ENCODE data around the gene LIPE.
A peak's percentile ranks its signal among the peaks of the same experiment; 100 is the strongest.

Gene LIPE

GRCh38 chr19:42433503-42434260 is 6.5 kb upstream of the LIPE start:
- DNase-seq (ENCODE audit: insufficient read length, low spot score) = no peak
- FAIRE-seq = peak; percentile 28
- TF ChIP-seq POLR2A (IDR thresholded peaks at IDR 0.05; ENCODE audit: low read depth, low read length) (no peak), PAX5 (IDR thresholded peaks at IDR 0.05; ENCODE audit: insufficient read depth, low read length, severe bottlenecking) (no peak), POLR2AphosphoS5 (IDR thresholded peaks at IDR 0.05; ENCODE audit: low read depth, low read length) (no peak), SPI1 (IDR thresholded peaks at IDR 0.05; ENCODE audit: low read depth, low read length) (no peak), POU2F2 (IDR thresholded peaks at IDR 0.05; ENCODE audit: low read depth, low read length) (no peak), TAF1 (IDR thresholded peaks at IDR 0.05; ENCODE audit: low read depth, low read length) (no peak)

DNA sequence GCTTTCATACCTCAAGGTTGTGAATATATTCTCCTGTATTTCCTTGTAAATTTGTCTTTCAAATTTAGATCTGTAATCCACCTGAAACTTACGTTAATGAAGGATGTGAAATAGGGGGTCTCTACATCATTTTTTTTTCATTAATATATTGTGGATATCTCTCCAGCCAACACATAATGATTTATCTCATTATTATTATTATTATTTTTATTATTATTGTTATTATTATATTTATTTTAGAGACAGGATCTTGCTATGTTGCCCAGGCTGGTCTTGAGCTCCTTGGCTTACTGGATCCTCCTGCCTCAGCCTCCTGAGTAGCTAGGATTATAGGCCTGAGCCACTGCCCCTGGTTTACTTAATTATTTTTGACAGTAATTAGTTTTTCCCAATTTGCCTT is 4.3 kb upstream of the LIPE start:
- TF ChIP-seq SPI1 (IDR thresholded peaks at IDR 0.05; ENCODE audit: low read depth, low read length) (no peak), POLR2A (IDR thresholded peaks at IDR 0.05; ENCODE audit: low read depth, low read length) (no peak), TAF1 (IDR thresholded peaks at IDR 0.05; ENCODE audit: low read depth, low read length) (no peak), PAX5 (IDR thresholded peaks at IDR 0.05; ENCODE audit: insufficient read depth, low read length, severe bottlenecking) (no peak), POU2F2 (IDR thresholded peaks at IDR 0.05; ENCODE audit: low read depth, low read length) (no peak), POLR2AphosphoS5 (IDR thresholded peaks at IDR 0.05; ENCODE audit: low read depth, low read length) (no peak)
- DNase-seq (ENCODE audit: insufficient read length, low spot score) = no peak
- FAIRE-seq = no peak

GRCh38 chr19:42428676-42429075 is 1.5 kb upstream of the LIPE start:
- no peak for FAIRE-seq

GRCh38 chr19:42426643-42427042 is 545 bp downstream of the LIPE start:
- TF ChIP-seq POLR2AphosphoS5 (IDR thresholded peaks at IDR 0.05; ENCODE audit: low read depth, low read length) (no peak), POLR2A (IDR thresholded peaks at IDR 0.05; ENCODE audit: low read depth, low read length) (no peak), TAF1 (IDR thresholded peaks at IDR 0.05; ENCODE audit: low read depth, low read length) (no peak), PAX5 (IDR thresholded peaks at IDR 0.05; ENCODE audit: insufficient read depth, low read length, severe bottlenecking) (no peak), POU2F2 (IDR thresholded peaks at IDR 0.05; ENCODE audit: low read depth, low read length) (no peak), SPI1 (IDR thresholded peaks at IDR 0.05; ENCODE audit: low read depth, low read length) (no peak)
- DNase-seq (ENCODE audit: insufficient read length, low spot score) = no peak
- FAIRE-seq = no peak

More at GRCh38 chr19:42428676-42429075, 1.5 kb upstream of the LIPE start:
- no peak for TF ChIP-seq POLR2AphosphoS5 (IDR thresholded peaks at IDR 0.05; ENCODE audit: low read depth, low read length)
- no peak for TF ChIP-seq POLR2A (IDR thresholded peaks at IDR 0.05; ENCODE audit: low read depth, low read length)
- TF ChIP-seq TAF1 (IDR thresholded peaks at IDR 0.05; ENCODE audit: low read depth, low read length) = no peak
- TF ChIP-seq POU2F2 (IDR thresholded peaks at IDR 0.05; ENCODE audit: low read depth, low read length) = no peak
- TF ChIP-seq SPI1 (IDR thresholded peaks at IDR 0.05; ENCODE audit: low read depth, low read length) = no peak
- TF ChIP-seq PAX5 (IDR thresholded peaks at IDR 0.05; ENCODE audit: insufficient read depth, low read length, severe bottlenecking) = no peak
- no peak for DNase-seq (ENCODE audit: insufficient read length, low spot score)

DNA sequence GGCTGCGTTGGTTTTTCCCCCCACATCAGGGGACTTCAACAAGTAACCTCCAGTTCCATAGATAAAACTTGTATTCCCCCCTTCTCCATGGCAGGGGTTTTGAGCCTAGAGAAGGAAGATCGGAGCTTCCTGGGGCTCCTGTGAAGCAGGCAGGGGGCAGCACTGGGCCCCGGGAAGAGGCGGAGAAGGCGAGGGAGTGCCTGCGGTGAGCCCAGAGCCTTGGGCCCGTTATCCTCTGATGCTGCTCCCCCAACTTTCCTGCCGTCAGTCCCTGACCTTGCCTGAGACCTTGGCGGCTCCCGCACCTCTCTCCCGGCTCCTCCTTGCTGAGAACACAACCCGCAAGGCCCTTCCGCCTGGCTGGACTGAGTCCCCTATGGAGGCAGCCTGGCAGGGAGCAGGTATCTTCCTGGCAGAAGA is 2.5 kb downstream of the LIPE start:
- FAIRE-seq (no peak), DNase-seq (ENCODE audit: insufficient read length, low spot score) (no peak)
- TF ChIP-seq POLR2A (IDR thresholded peaks at IDR 0.05; ENCODE audit: low read depth, low read length) (no peak), PAX5 (IDR thresholded peaks at IDR 0.05; ENCODE audit: insufficient read depth, low read length, severe bottlenecking) (no peak), SPI1 (IDR thresholded peaks at IDR 0.05; ENCODE audit: low read depth, low read length) (no peak), POU2F2 (IDR thresholded peaks at IDR 0.05; ENCODE audit: low read depth, low read length) (no peak), TAF1 (IDR thresholded peaks at IDR 0.05; ENCODE audit: low read depth, low read length) (no peak), POLR2AphosphoS5 (IDR thresholded peaks at IDR 0.05; ENCODE audit: low read depth, low read length) (no peak)

DNA sequence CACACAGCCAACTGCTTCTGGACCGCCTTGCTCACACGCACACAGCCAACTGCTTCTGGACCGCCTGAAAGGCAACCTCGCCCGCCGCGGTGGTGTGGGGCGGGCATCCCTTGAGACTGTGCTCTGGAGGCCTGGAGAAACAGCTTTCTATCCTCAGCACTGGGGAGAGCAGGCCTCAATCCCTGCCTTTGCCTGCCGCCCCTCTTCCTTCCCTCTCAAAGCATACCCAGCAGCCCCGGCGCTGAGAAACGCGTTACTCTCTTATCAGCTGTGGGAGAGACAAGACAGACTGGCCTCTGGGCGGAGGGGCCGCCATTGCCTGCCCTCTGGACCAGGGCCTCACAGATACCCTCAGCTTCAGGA is 2.9 kb downstream of the LIPE start:
- DNase-seq (ENCODE audit: insufficient read length, low spot score) (no peak), FAIRE-seq (no peak)
- TF ChIP-seq TAF1 (IDR thresholded peaks at IDR 0.05; ENCODE audit: low read depth, low read length) (no peak), POLR2AphosphoS5 (IDR thresholded peaks at IDR 0.05; ENCODE audit: low read depth, low read length) (no peak), PAX5 (IDR thresholded peaks at IDR 0.05; ENCODE audit: insufficient read depth, low read length, severe bottlenecking) (no peak), POU2F2 (IDR thresholded peaks at IDR 0.05; ENCODE audit: low read depth, low read length) (no peak), POLR2A (IDR thresholded peaks at IDR 0.05; ENCODE audit: low read depth, low read length) (no peak), SPI1 (IDR thresholded peaks at IDR 0.05; ENCODE audit: low read depth, low read length) (no peak)

GRCh38 chr19:42423462-42424344 is 3.5 kb downstream of the LIPE start:
- FAIRE-seq = peak; percentile 89
- peak; percentile 93 for DNase-seq (ENCODE audit: insufficient read length, low spot score)
- TF ChIP-seq PAX5 (IDR thresholded peaks at IDR 0.05; ENCODE audit: insufficient read depth, low read length, severe bottlenecking) (no peak), POU2F2 (IDR thresholded peaks at IDR 0.05; ENCODE audit: low read depth, low read length) (no peak), POLR2AphosphoS5 (IDR thresholded peaks at IDR 0.05; ENCODE audit: low read depth, low read length) (0 out of 2 replicates have a peak, but pooled peaks have one; percentile 16), POLR2A (IDR thresholded peaks at IDR 0.05; ENCODE audit: low read depth, low read length) (peak; percentile 44; the same call in 1 of the 2 replicates), TAF1 (IDR thresholded peaks at IDR 0.05; ENCODE audit: low read depth, low read length) (peak; percentile 9; the same call in 1 of the 2 replicates)

- FAIRE-seq = peak; percentile 93
- TF ChIP-seq TAF1 (IDR thresholded peaks at IDR 0.05; ENCODE audit: low read depth, low read length) = no peak
- peak; percentile 80 for TF ChIP-seq SPI1 (IDR thresholded peaks at IDR 0.05; ENCODE audit: low read depth, low read length)
- no peak for DNase-seq (ENCODE audit: insufficient read length, low spot score)
Measured at GRCh38 chr19:42422901-42423461, 4.2 kb downstream of the LIPE start.

Measured in GM12891 (cell line).